ENCODE results near the gene PCDHGB1. TPM values are rescaled to one million over a fixed set of nuclear protein-coding genes. Genes with fewer than 3 reads are reported as not detected.
"Not testable (repeated sequence)": the region's sequence is repeated elsewhere in the genome, so short reads cannot be mapped to it uniquely, and the experiment has no call there.

The PCDHGB1 gene
- total RNA-seq, 2 donors from 2014 or later, result 3.9 to 6.5 TPM

DNA sequence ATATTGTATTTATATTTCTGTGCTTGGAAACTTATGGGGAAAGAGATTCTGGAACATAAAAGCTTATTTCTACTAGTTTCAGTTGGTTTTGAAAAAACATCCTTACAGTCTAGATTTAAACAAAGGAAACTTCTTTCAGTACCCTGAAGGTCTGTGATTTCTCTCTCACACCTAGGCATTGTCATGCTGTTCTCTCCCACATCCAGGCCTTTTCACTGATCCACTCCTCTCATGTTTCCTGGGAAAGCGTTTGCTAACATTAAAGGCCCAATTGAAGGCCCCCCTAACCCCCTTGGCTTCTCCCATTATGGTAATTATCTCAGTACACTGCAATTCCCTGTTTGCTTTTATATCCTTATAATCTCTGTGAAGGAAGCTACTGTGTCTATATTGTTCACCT lies 7.1 kb upstream of the PCDHGB1 start:
- TF ChIP-seq POLR2A (IDR thresholded peaks at IDR 0.05) (no peak), POLR2AphosphoS5 (IDR thresholded peaks at IDR 0.05) (no peak)
- TF ChIP-seq, protein P1, sequence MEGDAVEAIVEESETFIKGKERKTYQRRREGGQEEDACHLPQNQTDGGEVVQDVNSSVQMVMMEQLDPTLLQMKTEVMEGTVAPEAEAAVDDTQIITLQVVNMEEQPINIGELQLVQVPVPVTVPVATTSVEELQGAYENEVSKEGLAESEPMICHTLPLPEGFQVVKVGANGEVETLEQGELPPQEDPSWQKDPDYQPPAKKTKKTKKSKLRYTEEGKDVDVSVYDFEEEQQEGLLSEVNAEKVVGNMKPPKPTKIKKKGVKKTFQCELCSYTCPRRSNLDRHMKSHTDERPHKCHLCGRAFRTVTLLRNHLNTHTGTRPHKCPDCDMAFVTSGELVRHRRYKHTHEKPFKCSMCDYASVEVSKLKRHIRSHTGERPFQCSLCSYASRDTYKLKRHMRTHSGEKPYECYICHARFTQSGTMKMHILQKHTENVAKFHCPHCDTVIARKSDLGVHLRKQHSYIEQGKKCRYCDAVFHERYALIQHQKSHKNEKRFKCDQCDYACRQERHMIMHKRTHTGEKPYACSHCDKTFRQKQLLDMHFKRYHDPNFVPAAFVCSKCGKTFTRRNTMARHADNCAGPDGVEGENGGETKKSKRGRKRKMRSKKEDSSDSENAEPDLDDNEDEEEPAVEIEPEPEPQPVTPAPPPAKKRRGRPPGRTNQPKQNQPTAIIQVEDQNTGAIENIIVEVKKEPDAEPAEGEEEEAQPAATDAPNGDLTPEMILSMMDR (IDR thresholded peaks at IDR 0.05), result no peak
- no peak overlapping the region for H3K4me3 ChIP-seq
- H3K9me3 ChIP-seq, result no peaks in the 10 kb centered on the region
- intact Hi-C loops (cut with DNase I), result no loop called here
- no peaks in the 10 kb centered on the region for H3K27me3 ChIP-seq (replicated peaks; ENCODE audit: insufficient read depth)
- no peak for DNase-seq (ENCODE audit: low spot score)
- H3K27ac ChIP-seq, result no peak overlapping the region
- 5% methylated on average over 1 of the region's 1 CpG for WGBS
- H3K36me3 ChIP-seq, result no peaks in the 10 kb centered on the region
- H3K4me1 ChIP-seq (replicated peaks), result no peaks in the 10 kb centered on the region

DNA sequence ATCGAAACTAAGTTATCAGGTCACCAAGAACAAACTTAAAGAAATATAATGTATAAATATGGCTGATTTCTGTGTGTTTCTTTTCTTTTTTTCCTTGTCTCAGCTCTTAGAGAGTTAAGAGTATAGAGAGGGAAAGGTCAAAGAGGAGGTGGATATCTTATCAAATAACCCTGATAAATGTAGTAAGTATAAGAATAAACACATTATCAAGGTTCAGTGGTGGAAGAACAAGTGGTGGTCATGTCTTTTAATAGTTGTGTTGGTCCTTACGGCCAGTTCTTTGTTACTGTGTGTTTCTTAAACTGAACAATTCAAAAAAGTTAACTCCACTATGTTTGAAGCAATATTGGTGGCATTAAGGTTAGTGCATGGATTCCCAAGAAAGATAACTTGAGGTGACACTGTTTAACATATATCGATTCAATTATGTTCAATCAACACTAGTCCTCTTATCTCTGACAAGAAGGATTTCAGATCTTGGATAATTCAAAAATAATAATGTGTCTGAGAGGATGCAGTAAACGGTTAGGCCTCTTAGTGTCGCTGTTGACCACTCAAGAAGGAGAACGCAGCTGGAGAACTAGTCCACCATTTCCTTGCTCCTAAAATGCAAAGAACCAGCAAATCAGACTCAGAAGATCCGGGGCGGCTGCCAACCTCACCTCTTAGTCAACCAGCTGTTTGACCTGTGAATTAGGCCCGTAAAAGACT lies 6.5 kb upstream of the PCDHGB1 start, which contains the start of gene PCDHGA3:
PCDHGA3 (plus strand) TSS at position 588 of the 711 bp plus-strand sequence. CDS start 205 bp downstream, outside the sequence.
- Histone ChIP-seq H3K27ac (no peak within 1 kb of the TSS), H3K9me3 (no peaks in the 10 kb centered on the region), H3K4me1 (replicated peaks) (no peaks in the 10 kb centered on the region), H3K27me3 (replicated peaks; ENCODE audit: insufficient read depth) (no peaks in the 10 kb centered on the region), H3K36me3 (no peaks in the 10 kb centered on the region), H3K4me3 (no peak within 1 kb of the TSS)
- no peak for DNase-seq (ENCODE audit: low spot score)
- 24% methylated on average over 9 of the region's 9 CpGs for WGBS
- TF ChIP-seq POLR2A (IDR thresholded peaks at IDR 0.05), result no peak
- no peak for TF ChIP-seq POLR2AphosphoS5 (IDR thresholded peaks at IDR 0.05)
- TF ChIP-seq, protein P1 (IDR thresholded peaks at IDR 0.05), result no peak
- intact Hi-C loops (cut with DNase I), result no loop called here

DNA sequence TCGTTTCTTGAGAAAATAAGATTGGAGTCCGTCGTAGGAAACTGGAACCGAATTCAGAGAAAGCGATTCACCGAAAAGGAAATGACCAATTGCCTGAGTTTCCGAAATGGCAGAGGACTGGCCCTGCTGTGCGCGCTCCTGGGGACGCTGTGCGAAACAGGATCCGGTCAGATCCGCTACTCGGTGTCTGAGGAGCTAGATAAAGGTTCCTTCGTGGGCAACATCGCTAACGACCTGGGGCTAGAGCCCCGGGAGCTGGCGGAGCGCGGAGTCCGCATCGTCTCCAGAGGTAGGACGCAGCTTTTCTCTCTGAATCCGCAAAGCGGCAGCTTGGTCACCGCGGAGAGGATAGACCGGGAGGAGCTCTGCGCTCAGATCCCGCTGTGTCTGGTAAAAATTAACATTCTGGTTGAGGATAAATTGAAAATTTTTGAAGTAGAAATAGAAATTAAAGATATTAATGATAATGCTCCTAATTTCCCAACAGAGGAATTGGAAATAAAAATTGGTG lies 5.9 kb upstream of the PCDHGB1 start:
- H3K4me3 ChIP-seq, result no peak overlapping the region
- H3K4me1 ChIP-seq (replicated peaks), result no peaks in the 10 kb centered on the region
- H3K36me3 ChIP-seq, result no peaks in the 10 kb centered on the region
- no peak for TF ChIP-seq POLR2AphosphoS5 (IDR thresholded peaks at IDR 0.05)
- TF ChIP-seq, protein P1 (IDR thresholded peaks at IDR 0.05), result no peak
- TF ChIP-seq POLR2A (IDR thresholded peaks at IDR 0.05), result no peak
- 24% methylated on average over 31 of the region's 31 CpGs for WGBS
- intact Hi-C loops (cut with DNase I), result no loop called here
- DNase-seq (ENCODE audit: low spot score), result no peak
- no peak overlapping the region for H3K27ac ChIP-seq
- no peaks in the 10 kb centered on the region for H3K27me3 ChIP-seq (replicated peaks; ENCODE audit: insufficient read depth)
- H3K9me3 ChIP-seq, result no peaks in the 10 kb centered on the region

GRCh38 chr5:141345327-141345726 lies 4.6 kb upstream of the PCDHGB1 start:
- no peak for DNase-seq (ENCODE audit: low spot score)
- TF ChIP-seq POLR2A (IDR thresholded peaks at IDR 0.05) (no peak), POLR2AphosphoS5 (IDR thresholded peaks at IDR 0.05) (no peak)
- TF ChIP-seq, protein P1 (IDR thresholded peaks at IDR 0.05), result no peak
- no peak overlapping the region for H3K4me3 ChIP-seq
- no peaks in the 10 kb centered on the region for H3K4me1 ChIP-seq (replicated peaks)
- H3K27me3 ChIP-seq (replicated peaks; ENCODE audit: insufficient read depth), result peaks cover 3% of the 10 kb centered on the region
- no peaks in the 10 kb centered on the region for H3K9me3 ChIP-seq
- intact Hi-C loops (cut with DNase I), result no loop called here
- no peaks in the 10 kb centered on the region for H3K36me3 ChIP-seq
- H3K27ac ChIP-seq, result no peak overlapping the region
- WGBS, result 25% methylated on average over 20 of the region's 20 CpGs

DNA sequence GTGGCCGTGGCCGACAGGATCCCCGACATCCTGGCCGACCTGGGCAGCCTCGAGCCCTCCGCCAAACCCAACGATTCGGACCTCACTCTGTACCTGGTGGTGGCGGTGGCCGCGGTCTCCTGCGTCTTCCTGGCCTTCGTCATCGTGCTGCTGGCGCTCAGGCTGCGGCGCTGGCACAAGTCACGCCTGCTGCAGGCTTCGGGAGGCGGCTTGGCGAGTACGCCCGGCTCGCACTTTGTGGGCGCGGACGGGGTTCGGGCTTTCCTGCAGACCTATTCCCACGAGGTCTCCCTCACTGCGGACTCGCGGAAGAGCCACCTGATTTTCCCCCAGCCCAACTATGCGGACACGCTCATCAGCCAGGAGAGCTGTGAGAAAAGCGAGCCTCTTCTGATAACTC lies 3.9 kb upstream of the PCDHGB1 start:
- H3K27me3 ChIP-seq (replicated peaks; ENCODE audit: insufficient read depth); H3K27ac ChIP-seq; H3K4me1 ChIP-seq (replicated peaks); H3K4me3 ChIP-seq; H3K36me3 ChIP-seq; intact Hi-C loops (cut with DNase I); DNase-seq (ENCODE audit: low spot score); H3K9me3 ChIP-seq: not testable (repeated sequence)
- 31% methylated on average over 29 of the region's 35 CpGs for WGBS
